Breast epithelium (tissue), 3 donors: Measurements from ENCODE around the gene GPR137C.

Experiments
- POLR2A ChIP-seq: fragments of 450-650 bp; IDR thresholded peaks from one replicate; pipeline ENCODE4 v1.6.1; 2016; ENCODE audit warnings: antibody characterized with exemption, mild to moderate bottlenecking, moderate library complexity
- POLR2AphosphoS5 ChIP-seq, 3 donors: sonication (generic); formaldehyde crosslinking; IDR thresholded peaks; one replicate each; pipeline ENCODE4 v1.6.1; 2017; ENCODE audit warnings: antibody characterized with exemption in 3 of 3
- TF ChIP-seq, protein P1 (sequence below), 3 donors: fragments of 450-650 bp; IDR thresholded peaks; one replicate each; pipeline ENCODE4 v1.5.1; 2016 to 2017; ENCODE audit warnings: antibody characterized with exemption in 3 of 3, mild to moderate bottlenecking in 3 of 3, moderate library complexity in 3 of 3

DNA sequence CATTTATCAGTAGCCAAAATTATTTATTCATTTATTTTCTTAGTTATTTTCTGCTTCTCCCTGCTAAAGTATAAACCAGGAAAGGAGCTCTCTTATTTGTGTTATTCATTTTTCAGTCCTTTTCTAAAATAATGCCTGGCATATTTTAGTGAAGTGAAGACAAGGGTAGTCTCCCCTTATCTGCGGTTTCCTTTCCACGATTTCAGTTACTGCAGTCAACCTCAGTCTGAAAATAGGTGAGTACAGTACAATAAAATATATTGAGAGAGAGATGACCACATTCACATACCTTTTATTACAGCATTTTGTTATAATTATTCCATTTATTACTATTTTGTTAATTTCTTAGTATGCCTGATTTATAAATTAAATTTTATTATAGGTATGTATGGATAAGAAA lies 57.6 kb downstream of the GPR137C start:
- TF ChIP-seq, protein P1, sequence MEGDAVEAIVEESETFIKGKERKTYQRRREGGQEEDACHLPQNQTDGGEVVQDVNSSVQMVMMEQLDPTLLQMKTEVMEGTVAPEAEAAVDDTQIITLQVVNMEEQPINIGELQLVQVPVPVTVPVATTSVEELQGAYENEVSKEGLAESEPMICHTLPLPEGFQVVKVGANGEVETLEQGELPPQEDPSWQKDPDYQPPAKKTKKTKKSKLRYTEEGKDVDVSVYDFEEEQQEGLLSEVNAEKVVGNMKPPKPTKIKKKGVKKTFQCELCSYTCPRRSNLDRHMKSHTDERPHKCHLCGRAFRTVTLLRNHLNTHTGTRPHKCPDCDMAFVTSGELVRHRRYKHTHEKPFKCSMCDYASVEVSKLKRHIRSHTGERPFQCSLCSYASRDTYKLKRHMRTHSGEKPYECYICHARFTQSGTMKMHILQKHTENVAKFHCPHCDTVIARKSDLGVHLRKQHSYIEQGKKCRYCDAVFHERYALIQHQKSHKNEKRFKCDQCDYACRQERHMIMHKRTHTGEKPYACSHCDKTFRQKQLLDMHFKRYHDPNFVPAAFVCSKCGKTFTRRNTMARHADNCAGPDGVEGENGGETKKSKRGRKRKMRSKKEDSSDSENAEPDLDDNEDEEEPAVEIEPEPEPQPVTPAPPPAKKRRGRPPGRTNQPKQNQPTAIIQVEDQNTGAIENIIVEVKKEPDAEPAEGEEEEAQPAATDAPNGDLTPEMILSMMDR (IDR thresholded peaks at IDR 0.05), result no peak
- TF ChIP-seq POLR2AphosphoS5 (IDR thresholded peaks at IDR 0.05) (no peak), POLR2A (no peak)
